Fibroblast of the aortic adventitia (primary cell): ENCODE measurements around the gene DISP3. TPM values are rescaled to one million over a fixed set of nuclear protein-coding genes. Genes with fewer than 3 reads are reported as not detected.

ENCODE experiments used
- DNase-seq: peaks from one replicate; pipeline ENCODE4 v3.0.0-alpha.2; 2010; ENCODE audit warnings: low read depth
- H3K4me3 ChIP-seq: 2 replicates; pipeline ENCODE4 v1.5.1; 2011; ENCODE audit warnings: low read depth, mild to moderate bottlenecking, control low read depth, low read length, moderate library complexity
- total RNA-seq: library from RNA; depleted of rRNA; stranded (reverse); fragments of >200 nt; gene quantifications from 2 replicates; pipeline ENCODE4 v1.2.3, GENCODE V29; 2012; ENCODE audit warnings: low replicate concordance
- TF ChIP-seq, protein P1 (sequence below): IDR thresholded peaks from 2 replicates; pipeline ENCODE4 v1.5.1; 2011; ENCODE audit warnings: mild to moderate bottlenecking, low read length, control low read depth, inconsistent platforms; ENCODE audit not compliant: insufficient read depth

Gene DISP3
- total RNA-seq, 1 donor = not detected

DNA sequence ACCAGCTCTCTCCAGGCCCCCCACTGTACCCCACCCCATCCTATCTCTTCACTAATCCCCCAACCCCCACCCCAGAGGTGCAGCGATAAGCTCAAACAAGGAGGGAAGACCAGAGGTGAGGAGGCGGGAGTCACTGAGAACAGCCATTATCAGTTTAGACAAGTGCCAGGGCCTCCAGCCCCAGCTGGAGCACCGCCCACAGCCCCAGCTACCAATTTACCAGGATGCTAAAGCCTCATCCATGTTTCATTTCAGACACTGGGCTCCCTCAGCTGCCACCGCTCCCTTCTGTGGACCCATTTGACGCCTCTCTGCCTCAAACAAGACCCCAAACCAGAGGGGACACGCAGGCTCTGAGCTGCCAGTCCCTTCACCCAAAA, 80.6 kb downstream of the DISP3 start:
- TF ChIP-seq, protein P1, sequence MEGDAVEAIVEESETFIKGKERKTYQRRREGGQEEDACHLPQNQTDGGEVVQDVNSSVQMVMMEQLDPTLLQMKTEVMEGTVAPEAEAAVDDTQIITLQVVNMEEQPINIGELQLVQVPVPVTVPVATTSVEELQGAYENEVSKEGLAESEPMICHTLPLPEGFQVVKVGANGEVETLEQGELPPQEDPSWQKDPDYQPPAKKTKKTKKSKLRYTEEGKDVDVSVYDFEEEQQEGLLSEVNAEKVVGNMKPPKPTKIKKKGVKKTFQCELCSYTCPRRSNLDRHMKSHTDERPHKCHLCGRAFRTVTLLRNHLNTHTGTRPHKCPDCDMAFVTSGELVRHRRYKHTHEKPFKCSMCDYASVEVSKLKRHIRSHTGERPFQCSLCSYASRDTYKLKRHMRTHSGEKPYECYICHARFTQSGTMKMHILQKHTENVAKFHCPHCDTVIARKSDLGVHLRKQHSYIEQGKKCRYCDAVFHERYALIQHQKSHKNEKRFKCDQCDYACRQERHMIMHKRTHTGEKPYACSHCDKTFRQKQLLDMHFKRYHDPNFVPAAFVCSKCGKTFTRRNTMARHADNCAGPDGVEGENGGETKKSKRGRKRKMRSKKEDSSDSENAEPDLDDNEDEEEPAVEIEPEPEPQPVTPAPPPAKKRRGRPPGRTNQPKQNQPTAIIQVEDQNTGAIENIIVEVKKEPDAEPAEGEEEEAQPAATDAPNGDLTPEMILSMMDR = no peak
- H3K4me3 ChIP-seq = no peak overlapping the region
- no peak for DNase-seq

DNA sequence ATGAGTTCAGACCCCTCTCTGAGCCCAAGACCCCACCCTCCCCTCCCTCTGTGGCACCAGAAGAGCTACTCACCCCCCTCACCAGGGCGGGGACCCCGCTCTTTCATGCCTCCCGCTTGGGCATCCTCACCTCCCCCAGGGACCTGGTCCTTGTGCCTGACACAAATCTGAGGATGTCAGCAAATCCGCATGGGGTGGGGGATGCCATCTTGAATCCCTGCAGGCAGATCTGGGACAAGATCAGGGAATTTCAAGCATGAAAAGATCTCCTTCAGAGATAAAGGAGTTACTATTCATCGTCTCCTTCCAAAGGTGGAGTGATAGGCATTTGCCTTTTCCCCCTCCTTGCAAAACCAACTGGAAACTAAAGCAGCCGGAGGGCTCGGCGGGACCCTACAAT, 81.1 kb downstream of the DISP3 start:
- DNase-seq = no peak
- TF ChIP-seq, protein P1 = no peak
- no peak overlapping the region for H3K4me3 ChIP-seq

- no peak for DNase-seq
- H3K4me3 ChIP-seq = no peak overlapping the region
- TF ChIP-seq, protein P1 = no peak
Measured at GRCh38 chr1:11561740-11562139, 82.8 kb downstream of the DISP3 start.

- no peak overlapping the region for H3K4me3 ChIP-seq
- DNase-seq = no peak
- TF ChIP-seq, protein P1 = no peak
Measured at GRCh38 chr1:11562664-11563063, 83.7 kb downstream of the DISP3 start.

GRCh38 chr1:11563560-11564069, 84.7 kb downstream of the DISP3 start:
- peak; percentile 2 for DNase-seq
- TF ChIP-seq, protein P1 = no peak
- no peak overlapping the region for H3K4me3 ChIP-seq

DNA sequence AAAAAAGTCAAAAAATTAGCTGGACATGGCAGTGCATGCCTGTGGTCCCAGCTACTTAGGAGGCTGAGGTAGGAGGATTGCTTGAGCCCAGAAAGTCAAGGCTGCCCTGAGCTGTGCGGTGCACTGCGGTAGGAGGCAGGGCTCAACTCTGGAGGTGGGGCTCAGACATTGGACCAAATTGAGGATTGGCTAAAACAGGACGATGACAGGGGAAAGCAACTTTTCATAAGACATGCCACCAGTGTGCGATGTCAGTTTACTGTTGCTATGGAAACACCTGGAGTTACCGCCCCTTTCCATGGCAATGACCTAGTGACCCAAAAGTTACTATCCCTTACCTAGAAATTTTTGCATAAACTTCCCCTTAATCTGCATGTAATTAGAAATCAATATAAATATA, 85.3 kb downstream of the DISP3 start:
- TF ChIP-seq, protein P1 = no peak
- H3K4me3 ChIP-seq = no peak overlapping the region
- DNase-seq = no peak

GRCh38 chr1:11566042-11566850, 87.3 kb downstream of the DISP3 start:
- TF ChIP-seq, protein P1 = no peak
- no peak overlapping the region for H3K4me3 ChIP-seq
- no peak for DNase-seq
